ENCODE measurements around the gene MRPS31. TPM values are rescaled to one million over a fixed set of nuclear protein-coding genes. Genes with fewer than 3 reads are reported as not detected.

MRPS31 gene
- total RNA-seq, 1 donor from 2014 or later, result 11.3 TPM

DNA sequence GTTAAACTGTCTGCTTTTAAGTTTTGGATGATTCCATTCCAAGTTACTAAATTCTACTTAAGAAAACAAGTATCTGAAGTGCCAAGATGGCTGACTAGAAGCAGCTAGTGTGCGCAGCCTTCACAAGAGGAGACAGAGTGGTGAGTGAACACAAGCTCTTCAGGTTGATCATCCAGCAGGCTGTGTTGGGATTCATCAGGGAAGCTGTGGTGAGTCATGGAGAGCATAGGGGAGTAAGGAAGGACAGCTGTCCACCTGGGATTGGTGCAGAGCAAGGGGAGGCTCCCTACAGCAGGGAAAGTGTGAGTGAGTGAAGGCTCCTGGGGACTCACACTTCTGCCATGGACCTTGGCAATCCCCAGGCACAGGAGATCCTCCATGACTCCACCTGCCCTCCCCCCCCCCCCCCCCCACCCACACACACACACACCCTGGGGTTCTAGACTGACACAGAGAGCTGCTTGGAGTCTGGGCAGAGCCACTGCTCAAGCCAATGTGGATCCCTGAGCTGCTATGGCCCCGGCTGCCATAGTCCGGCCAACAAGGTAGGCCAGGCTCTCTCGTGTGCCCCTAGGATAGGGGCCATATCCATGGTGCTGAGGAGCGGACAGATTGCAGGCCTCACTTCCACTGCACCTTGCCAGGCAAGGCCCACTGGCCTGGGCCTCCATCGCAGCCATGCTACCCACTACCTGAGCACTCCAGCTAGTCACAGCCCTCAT is 41.9 kb upstream of the MRPS31 start:
- DNase-seq (ENCODE audit: low read depth) (peak; percentile 73), FAIRE-seq (no peak)
- TF ChIP-seq, protein P1, sequence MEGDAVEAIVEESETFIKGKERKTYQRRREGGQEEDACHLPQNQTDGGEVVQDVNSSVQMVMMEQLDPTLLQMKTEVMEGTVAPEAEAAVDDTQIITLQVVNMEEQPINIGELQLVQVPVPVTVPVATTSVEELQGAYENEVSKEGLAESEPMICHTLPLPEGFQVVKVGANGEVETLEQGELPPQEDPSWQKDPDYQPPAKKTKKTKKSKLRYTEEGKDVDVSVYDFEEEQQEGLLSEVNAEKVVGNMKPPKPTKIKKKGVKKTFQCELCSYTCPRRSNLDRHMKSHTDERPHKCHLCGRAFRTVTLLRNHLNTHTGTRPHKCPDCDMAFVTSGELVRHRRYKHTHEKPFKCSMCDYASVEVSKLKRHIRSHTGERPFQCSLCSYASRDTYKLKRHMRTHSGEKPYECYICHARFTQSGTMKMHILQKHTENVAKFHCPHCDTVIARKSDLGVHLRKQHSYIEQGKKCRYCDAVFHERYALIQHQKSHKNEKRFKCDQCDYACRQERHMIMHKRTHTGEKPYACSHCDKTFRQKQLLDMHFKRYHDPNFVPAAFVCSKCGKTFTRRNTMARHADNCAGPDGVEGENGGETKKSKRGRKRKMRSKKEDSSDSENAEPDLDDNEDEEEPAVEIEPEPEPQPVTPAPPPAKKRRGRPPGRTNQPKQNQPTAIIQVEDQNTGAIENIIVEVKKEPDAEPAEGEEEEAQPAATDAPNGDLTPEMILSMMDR (IDR thresholded peaks at IDR 0.05; ENCODE audit: insufficient read depth, low read length, severe bottlenecking), result no peak
- Histone ChIP-seq H3K36me3 (ENCODE audit: control insufficient read depth, insufficient read depth, low read length) (peaks cover 8% of the 10 kb centered on the region), H3K4me3 (ENCODE audit: low read depth, low read length) (no peak overlapping the region), H3K27me3 (ENCODE audit: control insufficient read depth, insufficient read depth, low read length) (no peaks in the 10 kb centered on the region)

DNA sequence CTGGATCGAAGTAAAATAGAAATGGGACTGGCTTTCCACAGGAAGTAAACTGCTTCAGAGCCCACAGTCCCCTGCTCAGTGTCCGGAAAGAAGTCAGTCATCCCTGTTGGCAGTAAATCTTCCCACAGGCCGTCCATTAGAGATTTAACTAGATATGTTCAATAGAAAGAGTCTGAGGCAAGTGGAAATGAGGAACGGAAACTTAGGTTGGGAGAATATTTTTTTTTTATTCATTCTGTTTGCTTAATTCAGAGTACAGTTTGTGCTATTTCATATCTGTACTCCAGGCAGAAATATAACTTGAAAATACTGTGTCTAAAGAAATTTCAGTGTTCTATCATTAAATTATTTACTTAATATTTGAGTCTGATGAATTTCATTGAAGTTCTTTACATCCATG is 41.1 kb upstream of the MRPS31 start:
- no peak overlapping the region for H3K4me3 ChIP-seq (ENCODE audit: low read depth, low read length)
- H3K36me3 ChIP-seq (ENCODE audit: control insufficient read depth, insufficient read depth, low read length), result peaks cover 8% of the 10 kb centered on the region
- no peak for FAIRE-seq
- no peak for DNase-seq (ENCODE audit: low read depth)
- TF ChIP-seq, protein P1 (IDR thresholded peaks at IDR 0.05; ENCODE audit: insufficient read depth, low read length, severe bottlenecking), result no peak
- no peaks in the 10 kb centered on the region for H3K27me3 ChIP-seq (ENCODE audit: control insufficient read depth, insufficient read depth, low read length)

DNA sequence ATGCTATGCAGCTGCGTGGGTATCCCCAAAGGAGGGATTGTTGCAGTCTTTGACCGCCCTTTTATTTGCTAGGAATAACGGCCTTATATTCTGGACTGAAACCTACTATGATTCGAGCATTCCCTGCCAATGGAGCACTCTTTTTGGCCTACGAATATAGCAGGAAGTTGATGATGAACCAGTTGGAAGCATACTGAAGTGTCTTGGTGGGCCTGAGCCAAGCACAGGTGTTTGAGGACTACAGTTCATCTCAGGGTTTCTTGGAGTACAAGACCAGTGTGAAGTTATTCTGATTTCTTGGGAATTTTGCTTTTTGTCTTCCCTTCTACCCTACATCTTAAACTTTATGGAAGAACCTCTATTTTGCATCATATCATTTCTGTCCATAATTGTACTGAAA is 38.5 kb upstream of the MRPS31 start:
- Histone ChIP-seq H3K27me3 (ENCODE audit: control insufficient read depth, insufficient read depth, low read length) (no peaks in the 10 kb centered on the region), H3K36me3 (ENCODE audit: control insufficient read depth, insufficient read depth, low read length) (peaks cover 8% of the 10 kb centered on the region), H3K4me3 (ENCODE audit: low read depth, low read length) (no peak overlapping the region)
- FAIRE-seq (no peak), DNase-seq (ENCODE audit: low read depth) (no peak)
- TF ChIP-seq, protein P1 (IDR thresholded peaks at IDR 0.05; ENCODE audit: insufficient read depth, low read length, severe bottlenecking), result no peak

DNA sequence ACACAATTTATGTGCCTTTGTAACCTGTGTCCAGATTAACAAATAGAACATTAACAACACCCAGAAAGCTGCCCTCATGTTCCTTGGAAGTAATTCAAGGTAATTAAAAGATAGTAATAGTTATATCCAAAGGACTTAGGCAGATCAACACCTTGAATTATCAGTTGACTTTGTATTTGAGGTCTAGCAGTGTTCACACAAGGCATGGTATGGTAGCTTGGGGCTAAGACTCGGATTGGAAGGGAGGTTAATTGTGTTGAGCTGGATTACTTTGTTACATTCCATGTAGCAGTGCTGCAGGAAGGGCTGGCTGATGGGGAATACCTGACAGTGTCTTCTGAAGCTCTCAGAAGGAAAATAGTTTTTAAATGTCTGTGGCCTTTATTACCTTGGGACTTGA is 35.3 kb upstream of the MRPS31 start:
- no peak for FAIRE-seq

DNA sequence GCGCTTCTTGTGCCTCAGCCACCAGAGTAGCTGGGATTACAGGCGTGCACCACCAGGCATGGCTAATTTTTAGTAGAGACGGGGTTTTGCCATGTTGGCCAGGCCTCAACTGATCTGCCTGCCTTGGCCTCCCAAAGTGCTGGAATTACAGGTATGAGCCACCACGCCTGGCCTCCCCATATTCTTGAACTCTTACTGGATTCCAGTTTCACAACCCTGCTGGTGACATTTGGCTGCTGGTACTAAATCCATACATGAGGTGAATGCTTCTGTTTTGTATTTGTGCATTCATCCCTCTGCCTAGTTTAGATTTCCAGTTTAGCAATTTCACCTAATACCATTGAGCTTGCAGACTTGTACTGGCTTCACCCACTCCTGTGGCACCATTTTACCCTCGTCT is 32.3 kb upstream of the MRPS31 start:
- FAIRE-seq, result no peak
- Histone ChIP-seq H3K27me3 (ENCODE audit: control insufficient read depth, insufficient read depth, low read length) (no peaks in the 10 kb centered on the region), H3K4me3 (ENCODE audit: low read depth, low read length) (no peak overlapping the region), H3K36me3 (ENCODE audit: control insufficient read depth, insufficient read depth, low read length) (peaks cover 1% of the 10 kb centered on the region)
- DNase-seq (ENCODE audit: low read depth), result no peak
- TF ChIP-seq, protein P1 (IDR thresholded peaks at IDR 0.05; ENCODE audit: insufficient read depth, low read length, severe bottlenecking), result no peak

More for the DNA sequence above, 35.3 kb upstream of the MRPS31 start:
- Histone ChIP-seq H3K27me3 (ENCODE audit: control insufficient read depth, insufficient read depth, low read length) (no peaks in the 10 kb centered on the region), H3K36me3 (ENCODE audit: control insufficient read depth, insufficient read depth, low read length) (peaks cover 6% of the 10 kb centered on the region), H3K4me3 (ENCODE audit: low read depth, low read length) (no peak overlapping the region)
- TF ChIP-seq, protein P1 (IDR thresholded peaks at IDR 0.05; ENCODE audit: insufficient read depth, low read length, severe bottlenecking), result no peak
- no peak for DNase-seq (ENCODE audit: low read depth)
